ENCODE measurements around the gene TMEM44. TPM values are rescaled to one million over a fixed set of nuclear protein-coding genes. Genes with fewer than 3 reads are reported as not detected.

The TMEM44 gene
- total and polyA plus RNA-seq, 8 donors: 13.4 to 46.2 (median 34.9) TPM

DNA sequence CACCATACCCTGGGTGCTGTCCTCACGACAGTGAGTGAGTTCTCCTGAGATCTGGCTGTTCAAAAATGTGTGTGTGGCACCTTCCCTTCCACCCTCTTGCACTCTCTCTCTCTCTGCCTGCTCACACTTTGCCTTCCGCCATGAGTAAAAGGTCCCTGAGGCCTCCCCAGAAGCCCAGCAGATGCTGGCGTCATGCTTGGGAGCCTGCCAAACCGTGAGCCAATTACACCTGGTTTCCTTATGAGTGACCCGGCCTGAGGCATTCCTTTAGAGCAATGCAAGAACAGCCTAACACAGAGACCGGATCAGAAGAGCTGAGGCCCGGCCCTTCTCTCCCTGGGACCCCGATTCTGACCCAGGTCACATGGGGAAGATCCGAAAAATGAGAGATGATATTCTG, 15.4 kb downstream of the TMEM44 start:
- H3K36me3 ChIP-seq: peaks cover 0 to 8% of the 10 kb centered on the region in 2 donors
- DNase-seq: peak in 1 of 4 donors; percentile 31
- intact Hi-C loops (cut with DNase I): no loop called here
- no peak overlapping the region for H3K4me3 ChIP-seq
- no peak for TF ChIP-seq CTCF (IDR thresholded peaks at IDR 0.05)
- H3K27ac ChIP-seq: no peak overlapping the region
- peaks cover 0 to 8% of the 10 kb centered on the region in 2 donors for H3K4me1 ChIP-seq
- no peaks in the 10 kb centered on the region for H3K9me3 ChIP-seq
- ATAC-seq: no peak
- H3K27me3 ChIP-seq: no peaks in the 10 kb centered on the region

- TF ChIP-seq CTCF (IDR thresholded peaks at IDR 0.05): no peak
- H3K27ac ChIP-seq: no peak overlapping the region
- intact Hi-C loops (cut with DNase I): no loop called here
- H3K36me3 ChIP-seq: peaks cover 0 to 5% of the 10 kb centered on the region in 2 donors
- no peak overlapping the region for H3K4me3 ChIP-seq
- no peaks in the 10 kb centered on the region for H3K9me3 ChIP-seq
- H3K27me3 ChIP-seq: no peaks in the 10 kb centered on the region
- no peak for ATAC-seq
- peaks cover 0 to 8% of the 10 kb centered on the region in 2 donors for H3K4me1 ChIP-seq
- peak in 1 of 4 donors; percentile 70 for DNase-seq
Measured at GRCh38 chr3:194617143-194617671, 16.0 kb downstream of the TMEM44 start.

DNA sequence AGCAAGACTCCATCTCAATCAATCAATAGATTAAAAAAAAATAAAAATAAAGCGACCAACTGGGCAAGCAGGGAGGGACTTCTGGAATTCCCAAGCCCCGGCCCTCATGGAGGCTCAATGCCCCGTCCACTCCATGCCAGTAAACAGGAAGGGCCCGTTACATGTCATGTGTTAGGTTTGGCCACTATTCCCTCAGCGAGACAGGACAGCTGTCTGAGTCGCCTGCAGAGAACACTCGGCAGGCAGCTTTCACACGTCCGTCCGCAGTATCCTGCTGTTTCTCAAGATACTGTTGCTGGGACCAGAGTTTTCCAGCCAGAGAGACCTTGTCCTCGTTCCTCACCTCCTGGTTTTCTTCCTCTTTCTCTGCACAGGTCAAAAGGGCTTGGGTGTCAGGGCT, 18.0 kb downstream of the TMEM44 start:
- intact Hi-C loops (cut with DNase I): no loop called here
- ATAC-seq (no peak), DNase-seq (peak in 2 of 4 donors; percentile 7 to 44)
- Histone ChIP-seq H3K27ac (no peak overlapping the region), H3K4me3 (no peak overlapping the region), H3K36me3 (peaks cover 0 to 5% of the 10 kb centered on the region in 2 donors), H3K4me1 (no peaks in the 10 kb centered on the region), H3K27me3 (no peaks in the 10 kb centered on the region), H3K9me3 (no peaks in the 10 kb centered on the region)
- TF ChIP-seq CTCF (IDR thresholded peaks at IDR 0.05): no peak

GRCh38 chr3:194612221-194612620, 21.0 kb downstream of the TMEM44 start:
- H3K27ac ChIP-seq: no peak overlapping the region
- H3K36me3 ChIP-seq: peaks cover 0 to 11% of the 10 kb centered on the region in 2 donors
- TF ChIP-seq CTCF (IDR thresholded peaks at IDR 0.05): no peak
- H3K4me1 ChIP-seq: peaks cover 0 to 3% of the 10 kb centered on the region in 2 donors
- DNase-seq (peak in 1 of 4 donors; percentile 1), ATAC-seq (no peak)
- intact Hi-C loops (cut with DNase I): no loop called here
- H3K9me3 ChIP-seq: no peaks in the 10 kb centered on the region
- no peak overlapping the region for H3K4me3 ChIP-seq
- H3K27me3 ChIP-seq: no peaks in the 10 kb centered on the region

- Histone ChIP-seq H3K27me3 (no peaks in the 10 kb centered on the region), H3K9me3 (no peaks in the 10 kb centered on the region), H3K27ac (no peak overlapping the region), H3K4me1 (peaks cover 0 to 3% of the 10 kb centered on the region in 2 donors), H3K36me3 (peaks cover 0 to 11% of the 10 kb centered on the region in 2 donors), H3K4me3 (no peak overlapping the region)
- DNase-seq (peak in 1 of 4 donors; percentile 7), ATAC-seq (no peak)
- TF ChIP-seq CTCF (IDR thresholded peaks at IDR 0.05): no peak
- intact Hi-C loops (cut with DNase I): no loop called here
Measured at GRCh38 chr3:194610689-194611088, 22.5 kb downstream of the TMEM44 start.
